ENCODE measurements around the gene JAG2.

Gene JAG2

DNA sequence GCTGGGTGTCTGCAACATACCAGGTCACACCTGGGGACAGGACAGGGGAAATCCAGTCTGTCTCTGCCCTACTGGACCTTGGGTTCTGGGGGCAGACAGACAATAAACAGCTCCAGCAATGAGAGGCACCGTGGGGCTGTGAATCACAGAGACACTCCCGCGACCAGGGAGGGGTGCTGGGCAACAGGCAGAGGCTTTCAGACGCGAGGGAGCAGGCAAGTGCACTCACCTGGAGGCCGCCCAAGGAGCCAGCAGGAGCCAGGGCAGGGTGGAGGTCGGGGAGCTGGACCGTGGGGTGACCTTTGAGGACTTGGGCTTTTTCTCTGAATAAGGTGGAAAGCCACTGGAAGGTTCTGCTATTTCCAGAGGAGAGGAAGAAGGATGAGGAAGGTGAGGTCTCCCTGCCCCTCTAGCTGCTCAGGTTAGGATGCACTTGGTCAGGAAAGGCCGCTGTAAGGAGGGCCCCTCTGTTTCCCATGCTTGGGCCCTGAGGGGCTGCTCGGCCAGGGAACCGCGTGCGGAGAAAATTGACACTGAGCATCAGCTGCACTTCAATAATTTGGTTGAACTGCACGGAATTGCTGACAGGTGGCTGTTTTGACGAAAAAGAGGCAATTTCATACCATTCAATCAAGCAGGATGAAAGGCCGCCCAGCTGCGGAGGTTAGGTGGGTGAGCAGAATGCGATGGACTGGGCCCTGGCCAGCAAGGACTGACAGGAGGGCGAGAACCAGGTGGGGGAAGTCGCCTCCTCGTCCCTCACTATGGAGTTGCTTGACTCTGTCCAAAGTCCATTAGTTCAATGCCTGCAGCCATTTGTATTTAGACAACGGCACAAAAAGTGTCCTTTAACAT, 42.2 kb downstream of the JAG2 start:
- no peak for ATAC-seq
- TF ChIP-seq, protein P1, sequence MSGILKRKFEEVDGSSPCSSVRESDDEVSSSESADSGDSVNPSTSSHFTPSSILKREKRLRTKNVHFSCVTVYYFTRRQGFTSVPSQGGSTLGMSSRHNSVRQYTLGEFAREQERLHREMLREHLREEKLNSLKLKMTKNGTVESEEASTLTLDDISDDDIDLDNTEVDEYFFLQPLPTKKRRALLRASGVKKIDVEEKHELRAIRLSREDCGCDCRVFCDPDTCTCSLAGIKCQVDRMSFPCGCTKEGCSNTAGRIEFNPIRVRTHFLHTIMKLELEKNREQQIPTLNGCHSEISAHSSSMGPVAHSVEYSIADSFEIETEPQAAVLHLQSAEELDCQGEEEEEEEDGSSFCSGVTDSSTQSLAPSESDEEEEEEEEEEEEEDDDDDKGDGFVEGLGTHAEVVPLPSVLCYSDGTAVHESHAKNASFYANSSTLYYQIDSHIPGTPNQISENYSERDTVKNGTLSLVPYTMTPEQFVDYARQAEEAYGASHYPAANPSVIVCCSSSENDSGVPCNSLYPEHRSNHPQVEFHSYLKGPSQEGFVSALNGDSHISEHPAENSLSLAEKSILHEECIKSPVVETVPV (CRISPR knock-in tag; IDR thresholded peaks at IDR 0.05) = no peak
- TF ChIP-seq, protein P2, sequence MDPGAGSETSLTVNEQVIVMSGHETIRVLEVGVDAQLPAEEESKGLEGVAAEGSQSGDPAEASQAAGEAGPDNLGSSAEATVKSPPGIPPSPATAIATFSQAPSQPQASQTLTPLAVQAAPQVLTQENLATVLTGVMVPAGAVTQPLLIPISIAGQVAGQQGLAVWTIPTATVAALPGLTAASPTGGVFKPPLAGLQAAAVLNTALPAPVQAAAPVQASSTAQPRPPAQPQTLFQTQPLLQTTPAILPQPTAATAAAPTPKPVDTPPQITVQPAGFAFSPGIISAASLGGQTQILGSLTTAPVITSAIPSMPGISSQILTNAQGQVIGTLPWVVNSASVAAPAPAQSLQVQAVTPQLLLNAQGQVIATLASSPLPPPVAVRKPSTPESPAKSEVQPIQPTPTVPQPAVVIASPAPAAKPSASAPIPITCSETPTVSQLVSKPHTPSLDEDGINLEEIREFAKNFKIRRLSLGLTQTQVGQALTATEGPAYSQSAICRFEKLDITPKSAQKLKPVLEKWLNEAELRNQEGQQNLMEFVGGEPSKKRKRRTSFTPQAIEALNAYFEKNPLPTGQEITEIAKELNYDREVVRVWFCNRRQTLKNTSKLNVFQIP (CRISPR knock-in tag; IDR thresholded peaks at IDR 0.05; ENCODE audit: borderline replicate concordance, low read depth) = no peak
- no peak for TF ChIP-seq ZFP30 (CRISPR knock-in tag; IDR thresholded peaks at IDR 0.05)
- TF ChIP-seq ESRRG (CRISPR knock-in tag; IDR thresholded peaks at IDR 0.05) = no peak
- no peak for TF ChIP-seq RARB (CRISPR knock-in tag; IDR thresholded peaks at IDR 0.05)
- TF ChIP-seq, protein P3, sequence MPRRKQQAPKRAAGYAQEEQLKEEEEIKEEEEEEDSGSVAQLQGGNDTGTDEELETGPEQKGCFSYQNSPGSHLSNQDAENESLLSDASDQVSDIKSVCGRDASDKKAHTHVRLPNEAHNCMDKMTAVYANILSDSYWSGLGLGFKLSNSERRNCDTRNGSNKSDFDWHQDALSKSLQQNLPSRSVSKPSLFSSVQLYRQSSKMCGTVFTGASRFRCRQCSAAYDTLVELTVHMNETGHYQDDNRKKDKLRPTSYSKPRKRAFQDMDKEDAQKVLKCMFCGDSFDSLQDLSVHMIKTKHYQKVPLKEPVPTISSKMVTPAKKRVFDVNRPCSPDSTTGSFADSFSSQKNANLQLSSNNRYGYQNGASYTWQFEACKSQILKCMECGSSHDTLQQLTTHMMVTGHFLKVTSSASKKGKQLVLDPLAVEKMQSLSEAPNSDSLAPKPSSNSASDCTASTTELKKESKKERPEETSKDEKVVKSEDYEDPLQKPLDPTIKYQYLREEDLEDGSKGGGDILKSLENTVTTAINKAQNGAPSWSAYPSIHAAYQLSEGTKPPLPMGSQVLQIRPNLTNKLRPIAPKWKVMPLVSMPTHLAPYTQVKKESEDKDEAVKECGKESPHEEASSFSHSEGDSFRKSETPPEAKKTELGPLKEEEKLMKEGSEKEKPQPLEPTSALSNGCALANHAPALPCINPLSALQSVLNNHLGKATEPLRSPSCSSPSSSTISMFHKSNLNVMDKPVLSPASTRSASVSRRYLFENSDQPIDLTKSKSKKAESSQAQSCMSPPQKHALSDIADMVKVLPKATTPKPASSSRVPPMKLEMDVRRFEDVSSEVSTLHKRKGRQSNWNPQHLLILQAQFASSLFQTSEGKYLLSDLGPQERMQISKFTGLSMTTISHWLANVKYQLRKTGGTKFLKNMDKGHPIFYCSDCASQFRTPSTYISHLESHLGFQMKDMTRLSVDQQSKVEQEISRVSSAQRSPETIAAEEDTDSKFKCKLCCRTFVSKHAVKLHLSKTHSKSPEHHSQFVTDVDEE (CRISPR knock-in tag; IDR thresholded peaks at IDR 0.05) = no peak
- no peak for TF ChIP-seq SNAI2 (CRISPR knock-in tag; IDR thresholded peaks at IDR 0.05)
- no peak for TF ChIP-seq GLIS3 (CRISPR knock-in tag; IDR thresholded peaks at IDR 0.05)
- TF ChIP-seq PPARA (CRISPR knock-in tag; IDR thresholded peaks at IDR 0.05; ENCODE audit: borderline replicate concordance) = no peak
- TF ChIP-seq CSDC2 (CRISPR knock-in tag; IDR thresholded peaks at IDR 0.05) = no peak
- TF ChIP-seq ISL1 (CRISPR knock-in tag; IDR thresholded peaks at IDR 0.05) = no peak
- TF ChIP-seq, protein P4, sequence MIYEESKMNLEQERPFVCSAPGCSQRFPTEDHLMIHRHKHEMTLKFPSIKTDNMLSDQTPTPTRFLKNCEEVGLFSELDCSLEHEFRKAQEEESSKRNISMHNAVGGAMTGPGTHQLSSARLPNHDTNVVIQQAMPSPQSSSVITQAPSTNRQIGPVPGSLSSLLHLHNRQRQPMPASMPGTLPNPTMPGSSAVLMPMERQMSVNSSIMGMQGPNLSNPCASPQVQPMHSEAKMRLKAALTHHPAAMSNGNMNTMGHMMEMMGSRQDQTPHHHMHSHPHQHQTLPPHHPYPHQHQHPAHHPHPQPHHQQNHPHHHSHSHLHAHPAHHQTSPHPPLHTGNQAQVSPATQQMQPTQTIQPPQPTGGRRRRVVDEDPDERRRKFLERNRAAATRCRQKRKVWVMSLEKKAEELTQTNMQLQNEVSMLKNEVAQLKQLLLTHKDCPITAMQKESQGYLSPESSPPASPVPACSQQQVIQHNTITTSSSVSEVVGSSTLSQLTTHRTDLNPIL (CRISPR knock-in tag; IDR thresholded peaks at IDR 0.05; ENCODE audit: low read depth) = no peak
- TF ChIP-seq ZNF565 (CRISPR knock-in tag; conservative IDR thresholded peaks at IDR 0.05; ENCODE audit: low read depth) = no peak
- TF ChIP-seq TOX (CRISPR knock-in tag; IDR thresholded peaks at IDR 0.05; ENCODE audit: borderline replicate concordance) = no peak
- no peak for TF ChIP-seq ZC3H10 (CRISPR knock-in tag; IDR thresholded peaks at IDR 0.05)
- TF ChIP-seq, protein P5, sequence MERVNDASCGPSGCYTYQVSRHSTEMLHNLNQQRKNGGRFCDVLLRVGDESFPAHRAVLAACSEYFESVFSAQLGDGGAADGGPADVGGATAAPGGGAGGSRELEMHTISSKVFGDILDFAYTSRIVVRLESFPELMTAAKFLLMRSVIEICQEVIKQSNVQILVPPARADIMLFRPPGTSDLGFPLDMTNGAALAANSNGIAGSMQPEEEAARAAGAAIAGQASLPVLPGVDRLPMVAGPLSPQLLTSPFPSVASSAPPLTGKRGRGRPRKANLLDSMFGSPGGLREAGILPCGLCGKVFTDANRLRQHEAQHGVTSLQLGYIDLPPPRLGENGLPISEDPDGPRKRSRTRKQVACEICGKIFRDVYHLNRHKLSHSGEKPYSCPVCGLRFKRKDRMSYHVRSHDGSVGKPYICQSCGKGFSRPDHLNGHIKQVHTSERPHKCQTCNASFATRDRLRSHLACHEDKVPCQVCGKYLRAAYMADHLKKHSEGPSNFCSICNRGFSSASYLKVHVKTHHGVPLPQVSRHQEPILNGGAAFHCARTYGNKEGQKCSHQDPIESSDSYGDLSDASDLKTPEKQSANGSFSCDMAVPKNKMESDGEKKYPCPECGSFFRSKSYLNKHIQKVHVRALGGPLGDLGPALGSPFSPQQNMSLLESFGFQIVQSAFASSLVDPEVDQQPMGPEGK (CRISPR knock-in tag; IDR thresholded peaks at IDR 0.05; ENCODE audit: borderline replicate concordance) = no peak
- no peak for TF ChIP-seq ZNF8 (CRISPR knock-in tag; IDR thresholded peaks at IDR 0.05)
- no peak for TF ChIP-seq BACH2 (CRISPR knock-in tag; IDR thresholded peaks at IDR 0.05; ENCODE audit: borderline replicate concordance)

DNA sequence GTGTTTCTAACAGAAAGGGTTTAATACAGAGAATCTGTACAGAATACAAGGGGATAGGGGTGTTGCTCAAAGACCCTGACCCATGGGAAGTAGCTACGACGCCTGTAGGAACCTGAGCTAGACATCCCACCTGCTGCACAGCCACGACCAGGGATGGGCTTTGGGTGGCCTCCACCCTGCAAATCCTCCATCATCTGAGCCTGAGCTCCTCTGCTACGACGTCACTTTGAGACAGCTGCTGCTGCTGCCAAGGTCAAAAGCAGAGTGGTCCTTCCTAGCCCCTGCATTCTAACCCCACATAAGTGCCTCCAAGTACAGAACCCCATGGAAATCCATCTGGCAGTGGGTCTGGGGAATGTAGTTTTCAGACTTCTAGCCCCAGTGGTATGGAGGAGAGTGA, 43.8 kb downstream of the JAG2 start:
- TF ChIP-seq SNAI2 (CRISPR knock-in tag; IDR thresholded peaks at IDR 0.05) (no peak), BACH2 (CRISPR knock-in tag; IDR thresholded peaks at IDR 0.05; ENCODE audit: borderline replicate concordance) (no peak), ZNF70 (CRISPR knock-in tag; IDR thresholded peaks at IDR 0.05) (no peak), ESRRG (CRISPR knock-in tag; IDR thresholded peaks at IDR 0.05) (no peak), ISL1 (CRISPR knock-in tag; IDR thresholded peaks at IDR 0.05) (no peak)
- TF ChIP-seq, protein P4 (CRISPR knock-in tag; IDR thresholded peaks at IDR 0.05; ENCODE audit: low read depth) = no peak
- TF ChIP-seq, protein P3 (CRISPR knock-in tag; IDR thresholded peaks at IDR 0.05) = no peak
- TF ChIP-seq, protein P5 (CRISPR knock-in tag; IDR thresholded peaks at IDR 0.05; ENCODE audit: borderline replicate concordance) = no peak
- TF ChIP-seq, protein P1 (CRISPR knock-in tag; IDR thresholded peaks at IDR 0.05) = no peak
- no peak for ATAC-seq
